HL-60 (cell line): ENCODE data around the gene SLC18A2.

ENCODE experiments used
- CTCF ChIP-seq: IDR thresholded peaks from one replicate; pipeline ENCODE4 v1.5.1; 2011; ENCODE audit warnings: low read length, control low read depth, inconsistent platforms; ENCODE audit not compliant: insufficient read depth
- REST ChIP-seq: IDR thresholded peaks from 2 replicates; pipeline ENCODE4 v1.6.1; 2012; ENCODE audit warnings: low read depth; ENCODE audit not compliant: insufficient replicate concordance

GRCh38 chr10:117239051-117239450 lies 1.9 kb upstream of the SLC18A2 start:
- TF ChIP-seq CTCF = no peak
- no peak for TF ChIP-seq REST
